ENCODE results near the gene TREML4.
"Not testable (repeated sequence)": the region's sequence is repeated elsewhere in the genome, so short reads cannot be mapped to it uniquely, and the experiment has no call there.

Gene TREML4

DNA sequence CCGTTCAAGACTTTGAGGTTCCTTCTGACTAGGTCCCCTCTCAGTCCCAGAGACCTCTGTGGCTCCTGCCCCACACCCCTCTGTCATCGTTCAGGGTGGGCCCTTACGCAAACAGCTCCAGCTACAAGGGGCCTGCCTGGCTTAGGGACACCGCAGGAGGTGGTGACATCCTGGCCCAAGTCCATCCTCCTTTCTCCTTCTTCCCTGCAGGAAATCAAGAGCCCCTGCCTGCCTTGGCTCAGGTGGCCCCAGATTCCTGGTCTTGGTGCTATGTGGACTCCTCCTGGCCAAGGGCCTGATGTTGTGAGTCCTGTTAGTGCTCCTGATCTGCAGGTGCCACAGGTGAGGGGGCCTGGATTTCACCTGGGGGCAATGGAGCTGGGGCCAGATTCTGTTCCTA, 8.1 kb downstream of the TREML4 start:
- H4K20me1 ChIP-seq (ENCODE audit: insufficient read depth, low read length, poor library complexity, severe bottlenecking) = no peaks in the 10 kb centered on the region
- H3K9ac ChIP-seq (ENCODE audit: low read depth, low read length, poor library complexity, severe bottlenecking) = no peak overlapping the region
- H3K4me3 ChIP-seq (ENCODE audit: low read length, poor library complexity, severe bottlenecking) = no peak overlapping the region
- TF ChIP-seq, protein P1, sequence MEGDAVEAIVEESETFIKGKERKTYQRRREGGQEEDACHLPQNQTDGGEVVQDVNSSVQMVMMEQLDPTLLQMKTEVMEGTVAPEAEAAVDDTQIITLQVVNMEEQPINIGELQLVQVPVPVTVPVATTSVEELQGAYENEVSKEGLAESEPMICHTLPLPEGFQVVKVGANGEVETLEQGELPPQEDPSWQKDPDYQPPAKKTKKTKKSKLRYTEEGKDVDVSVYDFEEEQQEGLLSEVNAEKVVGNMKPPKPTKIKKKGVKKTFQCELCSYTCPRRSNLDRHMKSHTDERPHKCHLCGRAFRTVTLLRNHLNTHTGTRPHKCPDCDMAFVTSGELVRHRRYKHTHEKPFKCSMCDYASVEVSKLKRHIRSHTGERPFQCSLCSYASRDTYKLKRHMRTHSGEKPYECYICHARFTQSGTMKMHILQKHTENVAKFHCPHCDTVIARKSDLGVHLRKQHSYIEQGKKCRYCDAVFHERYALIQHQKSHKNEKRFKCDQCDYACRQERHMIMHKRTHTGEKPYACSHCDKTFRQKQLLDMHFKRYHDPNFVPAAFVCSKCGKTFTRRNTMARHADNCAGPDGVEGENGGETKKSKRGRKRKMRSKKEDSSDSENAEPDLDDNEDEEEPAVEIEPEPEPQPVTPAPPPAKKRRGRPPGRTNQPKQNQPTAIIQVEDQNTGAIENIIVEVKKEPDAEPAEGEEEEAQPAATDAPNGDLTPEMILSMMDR (conservative IDR thresholded peaks at IDR 0.05; ENCODE audit: low read length) = no peak
- TF ChIP-seq EZH2phosphoT487 (IDR thresholded peaks at IDR 0.05; ENCODE audit: borderline replicate concordance) = no peak
- no peaks in the 10 kb centered on the region for H3K9me3 ChIP-seq (ENCODE audit: insufficient read depth, low read depth, low read length)
- no peaks in the 10 kb centered on the region; the same call in 1 of the 2 replicates for H3F3A ChIP-seq (ENCODE audit: low read depth)
- H3K79me2 ChIP-seq (ENCODE audit: insufficient read depth, low read length) = no peaks in the 10 kb centered on the region
- H2AFZ ChIP-seq (ENCODE audit: low read length) = no peak overlapping the region
- no peaks in the 10 kb centered on the region for H3K9me2 ChIP-seq (replicated peaks; ENCODE audit: low read depth, low read length)
- no peak overlapping the region for H3K4me2 ChIP-seq (ENCODE audit: low read depth, low read length, poor library complexity, severe bottlenecking)
- H3K36me3 ChIP-seq (ENCODE audit: insufficient read depth, low read length) = no peaks in the 10 kb centered on the region
- H3K27me3 ChIP-seq (ENCODE audit: insufficient read depth, low read length, poor library complexity, severe bottlenecking) = no peaks in the 10 kb centered on the region
- H3K4me1 ChIP-seq (ENCODE audit: insufficient read depth, low read length, poor library complexity, severe bottlenecking) = no peaks in the 10 kb centered on the region

DNA sequence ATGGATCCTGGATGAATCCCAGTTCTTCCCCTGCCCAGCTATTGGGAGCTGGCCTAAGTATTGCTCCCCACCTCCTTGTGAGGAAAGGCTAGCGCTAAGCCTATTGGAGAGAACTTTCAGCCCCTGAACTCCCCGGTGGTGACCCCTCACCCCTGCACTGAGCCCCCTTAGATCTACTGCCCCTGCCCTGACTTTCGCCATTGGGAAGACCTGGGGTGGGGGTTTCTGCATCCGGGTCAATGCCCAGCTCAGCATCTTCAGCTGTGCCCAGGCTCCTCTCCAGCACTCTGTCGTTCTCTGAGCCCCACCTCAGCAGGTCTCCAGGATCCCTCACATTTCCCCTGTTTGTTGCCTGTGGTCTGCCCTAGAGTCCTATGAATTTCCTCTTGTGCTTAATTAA, 9.0 kb downstream of the TREML4 start:
- Histone ChIP-seq H3K79me2 (ENCODE audit: insufficient read depth, low read length) (no peaks in the 10 kb centered on the region), H3K27me3 (ENCODE audit: insufficient read depth, low read length, poor library complexity, severe bottlenecking) (no peaks in the 10 kb centered on the region), H3K9ac (ENCODE audit: low read depth, low read length, poor library complexity, severe bottlenecking) (no peak overlapping the region), H2AFZ (ENCODE audit: low read length) (no peak overlapping the region), H3F3A (ENCODE audit: low read depth) (no peaks in the 10 kb centered on the region; the same call in 1 of the 2 replicates), H4K20me1 (ENCODE audit: insufficient read depth, low read length, poor library complexity, severe bottlenecking) (no peaks in the 10 kb centered on the region), H3K4me1 (ENCODE audit: insufficient read depth, low read length, poor library complexity, severe bottlenecking) (no peaks in the 10 kb centered on the region), H3K4me3 (ENCODE audit: low read length, poor library complexity, severe bottlenecking) (no peak overlapping the region), H3K36me3 (ENCODE audit: insufficient read depth, low read length) (no peaks in the 10 kb centered on the region), H3K9me3 (ENCODE audit: insufficient read depth, low read depth, low read length) (no peaks in the 10 kb centered on the region), H3K9me2 (replicated peaks; ENCODE audit: low read depth, low read length) (no peaks in the 10 kb centered on the region), H3K4me2 (ENCODE audit: low read depth, low read length, poor library complexity, severe bottlenecking) (no peak overlapping the region)
- TF ChIP-seq, protein P1 (conservative IDR thresholded peaks at IDR 0.05; ENCODE audit: low read length) = no peak
- no peak for TF ChIP-seq EZH2phosphoT487 (IDR thresholded peaks at IDR 0.05; ENCODE audit: borderline replicate concordance)

- Histone ChIP-seq H3K4me1 (ENCODE audit: insufficient read depth, low read length, poor library complexity, severe bottlenecking) (no peaks in the 10 kb centered on the region), H3F3A (ENCODE audit: low read depth) (no peaks in the 10 kb centered on the region; the same call in 1 of the 2 replicates), H3K4me3 (ENCODE audit: low read length, poor library complexity, severe bottlenecking) (no peak overlapping the region), H3K9me2 (replicated peaks; ENCODE audit: low read depth, low read length) (no peaks in the 10 kb centered on the region), H3K9ac (ENCODE audit: low read depth, low read length, poor library complexity, severe bottlenecking) (no peak overlapping the region), H3K9me3 (ENCODE audit: insufficient read depth, low read depth, low read length) (no peaks in the 10 kb centered on the region), H3K4me2 (ENCODE audit: low read depth, low read length, poor library complexity, severe bottlenecking) (no peak overlapping the region), H3K36me3 (ENCODE audit: insufficient read depth, low read length) (no peaks in the 10 kb centered on the region), H2AFZ (ENCODE audit: low read length) (no peak overlapping the region), H3K27me3 (ENCODE audit: insufficient read depth, low read length, poor library complexity, severe bottlenecking) (no peaks in the 10 kb centered on the region), H4K20me1 (ENCODE audit: insufficient read depth, low read length, poor library complexity, severe bottlenecking) (no peaks in the 10 kb centered on the region), H3K79me2 (ENCODE audit: insufficient read depth, low read length) (no peaks in the 10 kb centered on the region)
- TF ChIP-seq EZH2phosphoT487 (IDR thresholded peaks at IDR 0.05; ENCODE audit: borderline replicate concordance) = no peak
- TF ChIP-seq, protein P1 (conservative IDR thresholded peaks at IDR 0.05; ENCODE audit: low read length) = no peak
Observed at GRCh38 chr6:41239467-41240159, 11.5 kb downstream of the TREML4 start.

DNA sequence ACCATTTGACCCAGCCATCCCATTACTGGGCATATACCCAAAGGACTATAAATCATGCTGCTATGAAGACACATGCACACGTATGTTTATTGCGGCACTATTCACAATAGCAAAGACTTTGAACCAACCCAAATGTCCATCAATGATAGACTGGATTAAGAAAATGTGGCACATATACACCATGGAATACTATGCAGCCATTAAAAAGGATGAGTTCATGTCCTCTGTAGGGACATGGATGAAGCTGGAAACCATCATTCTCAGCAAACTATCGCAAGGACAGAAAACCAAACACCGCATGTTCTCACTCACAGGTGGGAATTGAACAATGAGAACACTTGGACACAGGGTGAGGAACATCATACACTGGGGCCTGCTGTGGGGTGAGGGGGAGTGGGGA, 18.4 kb downstream of the TREML4 start:
- H3K9me2 ChIP-seq (replicated peaks; ENCODE audit: low read depth, low read length); H3K36me3 ChIP-seq (ENCODE audit: insufficient read depth, low read length); H3K4me3 ChIP-seq (ENCODE audit: low read length, poor library complexity, severe bottlenecking); H3K9ac ChIP-seq (ENCODE audit: low read depth, low read length, poor library complexity, severe bottlenecking); H3F3A ChIP-seq (ENCODE audit: low read depth); H3K27me3 ChIP-seq (ENCODE audit: insufficient read depth, low read length, poor library complexity, severe bottlenecking); H3K4me2 ChIP-seq (ENCODE audit: low read depth, low read length, poor library complexity, severe bottlenecking); H3K9me3 ChIP-seq (ENCODE audit: insufficient read depth, low read depth, low read length); H2AFZ ChIP-seq (ENCODE audit: low read length); H3K79me2 ChIP-seq (ENCODE audit: insufficient read depth, low read length); H4K20me1 ChIP-seq (ENCODE audit: insufficient read depth, low read length, poor library complexity, severe bottlenecking): not testable (repeated sequence)
- peaks cover 15% of the 10 kb centered on the region for H3K4me1 ChIP-seq (ENCODE audit: insufficient read depth, low read length, poor library complexity, severe bottlenecking)
